H1 (cell line): ENCODE data around the gene HIPK2. TPM values are rescaled to one million over a fixed set of nuclear protein-coding genes. Genes with fewer than 3 reads are reported as not detected.

Source experiments
- JUND ChIP-seq: IDR thresholded peaks from 2 replicates; pipeline ENCODE4 v1.6.1; 2011; ENCODE audit warnings: mild to moderate bottlenecking, improper control_type of control experiment, low read length
- SRF ChIP-seq: IDR thresholded peaks from 2 replicates; pipeline ENCODE4 v1.6.1; 2011; ENCODE audit warnings: mild to moderate bottlenecking, low read depth, low read length, moderate library complexity
- polyA plus RNA-seq, 7 experiments: library from polyadenylated mRNA; depleted of rRNA in 3 of 7; stranded (reverse) in 5 of 7; unstranded in 2 of 7; fragments of >200 nt in 5 of 7; fragments of 200-250 nt in 2 of 7; gene quantifications; 1 replicate in 5 of 7; 2 replicates in 1 of 7; 4 replicates in 1 of 7; pipeline versions ENCODE4 v1.2.1 to v1.2.3, GENCODE V29; 2011 to 2013; ENCODE audit warnings: missing spikeins in 2 of 7, mixed read lengths in 2 of 7
- total RNA-seq: library from RNA; stranded (reverse); fragmentation: NEBNext Ultra II Directional; extraction: Animal tissue kit (Norgen Biotek cat#: 25700); gene quantifications from 2 replicates; pipeline ENCODE4 v1.2.1, GENCODE V29; 2021
- TF ChIP-seq, protein P1 (sequence below): IDR thresholded peaks from 2 replicates; pipeline ENCODE4 v1.6.1; 2011; ENCODE audit warnings: low read length, improper control_type of control experiment

HIPK2 gene
- total and polyA plus RNA-seq, 2 of the 8 experiments (the other 6 are each of a cell fraction or from before 2014, with no cell fraction given) = 8.3 to 24.3 TPM

DNA sequence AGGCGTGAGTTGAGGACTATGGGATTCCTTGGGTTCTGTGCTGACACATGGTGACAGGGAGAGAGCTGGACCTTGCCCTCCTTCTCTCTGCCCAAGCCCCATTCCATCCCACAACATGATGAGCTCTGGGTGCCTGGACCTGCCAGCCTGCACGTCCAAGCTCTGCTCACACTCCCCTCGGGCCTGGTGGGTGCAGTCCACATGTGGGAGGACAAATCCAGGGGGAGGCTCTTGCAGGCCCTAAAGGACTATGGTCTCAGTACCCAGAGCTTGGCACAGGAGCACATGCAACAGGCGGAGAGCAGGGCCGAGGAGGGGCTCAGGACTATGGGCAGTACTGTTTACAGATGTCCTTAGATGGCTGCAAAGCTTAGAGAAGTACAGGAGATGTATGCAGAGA lies 162.9 kb downstream of the HIPK2 start (continued):
- TF ChIP-seq, protein P1, sequence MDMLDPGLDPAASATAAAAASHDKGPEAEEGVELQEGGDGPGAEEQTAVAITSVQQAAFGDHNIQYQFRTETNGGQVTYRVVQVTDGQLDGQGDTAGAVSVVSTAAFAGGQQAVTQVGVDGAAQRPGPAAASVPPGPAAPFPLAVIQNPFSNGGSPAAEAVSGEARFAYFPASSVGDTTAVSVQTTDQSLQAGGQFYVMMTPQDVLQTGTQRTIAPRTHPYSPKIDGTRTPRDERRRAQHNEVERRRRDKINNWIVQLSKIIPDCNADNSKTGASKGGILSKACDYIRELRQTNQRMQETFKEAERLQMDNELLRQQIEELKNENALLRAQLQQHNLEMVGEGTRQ = no peak
- TF ChIP-seq SRF (no peak), JUND (no peak)
- TF ChIP-seq, all 59 proteins: peak for 0
